H9 (cell line): ENCODE results near the gene GALNT5. TPM values are rescaled to one million over a fixed set of nuclear protein-coding genes. Genes with fewer than 3 reads are reported as not detected.

Experiments used
- DNase-seq: peaks from one replicate; pipeline ENCODE4 v3.0.0-alpha.2; 2017
- H2AFZ ChIP-seq: one replicate; pipeline ENCODE4 v1.6.1; 2013; ENCODE audit warnings: mild to moderate bottlenecking, low read length, control low read depth, moderate library complexity
- H2AK5ac ChIP-seq: 2 replicates; pipeline ENCODE4 v1.6.1; 2013; ENCODE audit warnings: low read length, control low read depth, mixed read lengths; ENCODE audit not compliant: insufficient read length
- H2BK120ac ChIP-seq: one replicate; pipeline ENCODE4 v1.6.1; 2013; ENCODE audit warnings: low read depth, mild to moderate bottlenecking, low read length, control low read depth, inconsistent platforms; ENCODE audit not compliant: poor library complexity, severe bottlenecking
- H2BK12ac ChIP-seq: 2 replicates; pipeline ENCODE4 v1.6.1; 2013; ENCODE audit warnings: low read length, control low read depth, mixed read lengths, low read depth; ENCODE audit not compliant: insufficient read length
- H2BK15ac ChIP-seq: 2 replicates; pipeline ENCODE4 v1.6.1; 2013; ENCODE audit warnings: low read depth, low read length, control low read depth
- H2BK20ac ChIP-seq: one replicate; pipeline ENCODE4 v1.6.1; 2013; ENCODE audit warnings: low read depth, mild to moderate bottlenecking, low read length, control low read depth, inconsistent platforms; ENCODE audit not compliant: poor library complexity, severe bottlenecking
- H2BK5ac ChIP-seq: 2 replicates; pipeline ENCODE4 v1.6.1; 2013; ENCODE audit warnings: low read length, control low read depth, mixed read lengths; ENCODE audit not compliant: insufficient read length
- H3K14ac ChIP-seq: 2 replicates; pipeline ENCODE4 v1.6.1; 2013; ENCODE audit warnings: low read length, control low read depth; ENCODE audit not compliant: insufficient read depth
- H3K18ac ChIP-seq: 2 replicates; pipeline ENCODE4 v1.6.1; 2013; ENCODE audit warnings: low read depth, mild to moderate bottlenecking, mixed read lengths, low read length, control low read depth; ENCODE audit not compliant: insufficient read length
- H3K23ac ChIP-seq: 2 replicates; pipeline ENCODE4 v1.6.1; 2013; ENCODE audit warnings: low read length, control low read depth, mixed read lengths, low read depth; ENCODE audit not compliant: insufficient read length
- H3K23me2 ChIP-seq: 2 replicates; pipeline ENCODE4 v1.6.1; 2013; ENCODE audit warnings: low read depth, mild to moderate bottlenecking, mixed read lengths, low read length, control low read depth; ENCODE audit not compliant: insufficient read length, poor library complexity, severe bottlenecking
- H3K27ac ChIP-seq: 2 replicates; pipeline ENCODE4 v1.5.1; 2013; ENCODE audit warnings: low read length, control low read depth, mixed read lengths, low read depth; ENCODE audit not compliant: insufficient read length
- H3K27me3 ChIP-seq: 2 replicates; pipeline ENCODE4 v1.6.1; 2013; ENCODE audit warnings: low read length, control low read depth, inconsistent platforms; ENCODE audit not compliant: insufficient read depth
- H3K4ac ChIP-seq: 2 replicates; pipeline ENCODE4 v1.6.1; 2013; ENCODE audit warnings: low read depth, mild to moderate bottlenecking, control low read depth, inconsistent platforms, low read length, moderate library complexity
- H3K4me1 ChIP-seq: 2 replicates; pipeline ENCODE4 v1.6.1; 2013; ENCODE audit warnings: low read length, control low read depth, inconsistent platforms; ENCODE audit not compliant: insufficient read depth
- H3K4me2 ChIP-seq: 2 replicates; pipeline ENCODE4 v1.6.1; 2013; ENCODE audit warnings: low read length, control low read depth, mixed read lengths; ENCODE audit not compliant: insufficient read length, insufficient read depth
- H3K56ac ChIP-seq: 2 replicates; pipeline ENCODE4 v1.6.1; 2013; ENCODE audit warnings: low read depth, mild to moderate bottlenecking, mixed read lengths, low read length, control low read depth; ENCODE audit not compliant: insufficient read length
- H3K79me1 ChIP-seq: 2 replicates; pipeline ENCODE4 v1.6.1; 2013; ENCODE audit warnings: low read depth, mild to moderate bottlenecking, moderate library complexity, low read length, control low read depth, inconsistent platforms; ENCODE audit not compliant: insufficient read depth, poor library complexity, severe bottlenecking
- H3K79me2 ChIP-seq: 2 replicates; pipeline ENCODE4 v1.6.1; 2013; ENCODE audit warnings: low read length, control low read depth, inconsistent platforms; ENCODE audit not compliant: insufficient read depth
- H3K9ac ChIP-seq: 2 replicates; pipeline ENCODE4 v1.6.1; 2013; ENCODE audit warnings: low read length, control low read depth, mixed read lengths; ENCODE audit not compliant: insufficient read length; ENCODE audit errors: extremely low read depth
- H3K9me3 ChIP-seq: one replicate; pipeline ENCODE4 v1.6.1; 2013; ENCODE audit warnings: low read depth, low read length, inconsistent platforms; ENCODE audit not compliant: control insufficient read depth
- H3T11ph ChIP-seq: one replicate; pipeline ENCODE4 v1.6.1; 2013; ENCODE audit warnings: mild to moderate bottlenecking, low read length, control low read depth, inconsistent platforms
- H4K20me1 ChIP-seq: one replicate; pipeline ENCODE4 v1.6.1; 2013; ENCODE audit not compliant: control insufficient read depth, insufficient read length, insufficient read depth
- H4K5ac ChIP-seq: 2 replicates; pipeline ENCODE4 v1.6.1; 2013; ENCODE audit warnings: low read depth, mild to moderate bottlenecking, mixed read lengths, low read length, control low read depth; ENCODE audit not compliant: insufficient read length
- H4K8ac ChIP-seq: replicated peaks from 2 replicates; pipeline ENCODE4 v1.6.1; 2013; ENCODE audit warnings: low read length, control low read depth, mixed read lengths, low read depth; ENCODE audit not compliant: insufficient read length
- H4K91ac ChIP-seq: 2 replicates; pipeline ENCODE4 v1.6.1; 2013; ENCODE audit warnings: low read depth, mild to moderate bottlenecking, moderate library complexity, mixed read lengths, low read length, control low read depth; ENCODE audit not compliant: insufficient read length
- H3K27ac Mint-ChIP-seq, 3 experiments: 2 replicates in 2 of 3; 3 replicates in 1 of 3; pipeline ENCODE4 v1.8.0; 2020 to 2021; ENCODE audit warnings: mixed read lengths in 3 of 3, mild to moderate bottlenecking in 1 of 3, moderate library complexity in 1 of 3
- H3K27me3 Mint-ChIP-seq: 2 replicates; pipeline ENCODE4 v1.8.0; 2021; ENCODE audit warnings: low read depth, mild to moderate bottlenecking, moderate library complexity, mixed read lengths
- H3K36me3 Mint-ChIP-seq, 3 experiments: 2 replicates in 2 of 3; 3 replicates in 1 of 3; pipeline ENCODE4 v1.8.0; 2020 to 2021; ENCODE audit warnings: low read depth in 3 of 3, mixed read lengths in 3 of 3; ENCODE audit not compliant: insufficient read depth in 1 of 3
- H3K4me1 Mint-ChIP-seq, 2 experiments: 2 replicates each; pipeline ENCODE4 v1.8.0; 2020; ENCODE audit warnings: mixed read lengths in 2 of 2
- H3K4me3 Mint-ChIP-seq, 2 experiments: 2 replicates in 1 of 2; 3 replicates in 1 of 2; pipeline ENCODE4 v1.8.0; 2020 to 2021; ENCODE audit warnings: mild to moderate bottlenecking in 2 of 2, mixed read lengths in 2 of 2, moderate library complexity in 1 of 2
- H3K9me3 Mint-ChIP-seq, 2 experiments: 2 replicates in 1 of 2; 3 replicates in 1 of 2; pipeline ENCODE4 v1.8.0; 2020; ENCODE audit warnings: mild to moderate bottlenecking in 2 of 2, mixed read lengths in 2 of 2, moderate library complexity in 1 of 2
- total RNA-seq: library from RNA; stranded (reverse); gene quantifications from 2 replicates; pipeline ENCODE4 v1.2.1, GENCODE V29; 2021
- TF ChIP-seq, protein P1 (sequence below): fragments of 200-600 bp; sonication (generic); conservative IDR thresholded peaks from 3 replicates; pipeline ENCODE4 v1.8.0; 2021; ENCODE audit warnings: antibody characterized with exemption, mild to moderate bottlenecking

Gene GALNT5
- total RNA-seq, 1 experiment from 2014 or later, result 0.17 TPM

DNA sequence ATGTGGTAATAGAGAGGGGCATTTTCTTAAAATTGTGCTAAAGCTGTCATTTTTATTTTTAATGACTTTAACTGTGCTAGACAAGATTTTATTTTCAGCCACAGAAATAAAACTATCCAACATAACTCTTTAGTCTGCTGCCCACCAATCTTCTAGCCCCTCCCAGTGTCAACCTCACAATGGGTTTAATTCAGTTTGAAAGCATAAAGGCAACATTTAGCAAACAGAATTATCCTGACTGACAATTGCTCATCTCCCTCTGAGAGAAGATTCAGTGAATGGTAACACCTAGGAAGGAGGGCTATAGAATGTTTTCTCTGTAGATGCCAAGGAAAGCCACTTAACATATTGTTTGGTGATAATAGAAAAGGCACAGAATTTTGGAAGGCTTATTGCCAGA lies 62.9 kb downstream of the GALNT5 start:
- Histone ChIP-seq H3K9me3 (no peaks in the 10 kb centered on the region), H4K91ac (no peak overlapping the region), H3K79me2 (no peaks in the 10 kb centered on the region), H2BK12ac (no peak overlapping the region), H2BK20ac (no peak overlapping the region), H4K5ac (no peak overlapping the region), H3K27ac (no peak overlapping the region), H3K4me1 (peaks cover 4% of the 10 kb centered on the region; the same call in 1 of the 2 replicates), H3K4me2 (no peak overlapping the region), H3K4ac (no peak overlapping the region), H3K23me2 (no peaks in the 10 kb centered on the region), H3K23ac (no peak overlapping the region), H4K20me1 (no peaks in the 10 kb centered on the region), H2AFZ (no peak overlapping the region), H3K27me3 (no peaks in the 10 kb centered on the region), H4K8ac (no peak overlapping the region), H2BK15ac (no peak overlapping the region), H2AK5ac (no peak overlapping the region), H3K18ac (no peak overlapping the region), H3K14ac (no peak overlapping the region), H2BK120ac (no peak overlapping the region), H2BK5ac (no peak overlapping the region), H3K79me1 (no peaks in the 10 kb centered on the region), H3K9ac (no peak overlapping the region), H3K56ac (no peak overlapping the region), H3T11ph (no peak overlapping the region)
- Mint-ChIP-seq H3K4me1 (peaks cover 38 to 53% of the 10 kb centered on the region in 2 experiments), H3K4me3 (no peak overlapping the region), H3K27me3 (no peaks in the 10 kb centered on the region), H3K36me3 (no peaks in the 10 kb centered on the region), H3K9me3 (no peaks in the 10 kb centered on the region), H3K27ac (peak overlapping the region in 1 of 3 experiments; percentile 42; a peak in 1 of 7 replicates)
- no peak for DNase-seq
- TF ChIP-seq, protein P1, sequence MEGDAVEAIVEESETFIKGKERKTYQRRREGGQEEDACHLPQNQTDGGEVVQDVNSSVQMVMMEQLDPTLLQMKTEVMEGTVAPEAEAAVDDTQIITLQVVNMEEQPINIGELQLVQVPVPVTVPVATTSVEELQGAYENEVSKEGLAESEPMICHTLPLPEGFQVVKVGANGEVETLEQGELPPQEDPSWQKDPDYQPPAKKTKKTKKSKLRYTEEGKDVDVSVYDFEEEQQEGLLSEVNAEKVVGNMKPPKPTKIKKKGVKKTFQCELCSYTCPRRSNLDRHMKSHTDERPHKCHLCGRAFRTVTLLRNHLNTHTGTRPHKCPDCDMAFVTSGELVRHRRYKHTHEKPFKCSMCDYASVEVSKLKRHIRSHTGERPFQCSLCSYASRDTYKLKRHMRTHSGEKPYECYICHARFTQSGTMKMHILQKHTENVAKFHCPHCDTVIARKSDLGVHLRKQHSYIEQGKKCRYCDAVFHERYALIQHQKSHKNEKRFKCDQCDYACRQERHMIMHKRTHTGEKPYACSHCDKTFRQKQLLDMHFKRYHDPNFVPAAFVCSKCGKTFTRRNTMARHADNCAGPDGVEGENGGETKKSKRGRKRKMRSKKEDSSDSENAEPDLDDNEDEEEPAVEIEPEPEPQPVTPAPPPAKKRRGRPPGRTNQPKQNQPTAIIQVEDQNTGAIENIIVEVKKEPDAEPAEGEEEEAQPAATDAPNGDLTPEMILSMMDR, result no peak
